22Rv1 (cell line): ENCODE results near the gene VIPR2.

Experiments
- ZFX ChIP-seq: fragments of 450-650 bp; IDR thresholded peaks from 2 replicates; pipeline ENCODE4 v1.6.1; 2017; ENCODE audit warnings: antibody characterized with exemption, borderline replicate concordance
- TF ChIP-seq, protein P1 (sequence below): fragments of 450-650 bp; IDR thresholded peaks from 2 replicates; pipeline ENCODE4 v1.5.1; 2017; ENCODE audit warnings: mild to moderate bottlenecking

DNA sequence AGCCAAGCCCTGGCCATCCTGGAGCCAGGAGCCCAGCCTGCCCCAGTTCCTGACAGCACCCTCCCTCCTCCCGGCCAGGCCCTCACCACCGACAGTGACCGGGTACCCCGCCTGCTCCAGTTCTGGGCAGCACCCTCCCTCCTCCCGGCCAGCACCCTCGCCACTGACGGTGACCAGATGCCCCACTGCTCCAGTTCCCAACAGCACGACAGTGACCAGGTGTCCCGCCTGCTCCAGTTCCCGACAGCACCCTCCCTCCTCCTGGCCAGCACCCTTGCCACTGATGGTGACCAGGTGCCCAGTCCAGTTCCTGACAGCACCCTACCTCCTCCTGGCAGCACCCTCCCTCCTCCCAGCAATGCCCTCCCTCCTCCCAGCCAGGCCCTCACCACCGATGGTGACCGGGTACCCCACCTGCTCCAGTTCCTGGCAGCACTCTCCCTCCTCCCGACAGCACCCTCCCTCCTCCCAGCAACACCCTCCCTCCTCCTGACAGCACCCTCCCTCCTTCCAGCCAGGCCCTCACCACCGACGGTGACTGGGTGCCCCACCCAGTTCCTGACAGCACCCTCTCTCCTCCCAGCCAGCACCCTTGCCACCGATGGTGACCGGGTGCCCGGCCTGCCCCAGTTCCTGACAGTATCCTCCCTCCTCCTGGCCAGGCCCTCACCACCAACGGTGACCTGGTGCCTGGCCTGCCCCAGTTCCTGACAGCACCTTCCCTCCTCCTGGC, 40.3 kb downstream of the VIPR2 start:
- TF ChIP-seq, protein P1, sequence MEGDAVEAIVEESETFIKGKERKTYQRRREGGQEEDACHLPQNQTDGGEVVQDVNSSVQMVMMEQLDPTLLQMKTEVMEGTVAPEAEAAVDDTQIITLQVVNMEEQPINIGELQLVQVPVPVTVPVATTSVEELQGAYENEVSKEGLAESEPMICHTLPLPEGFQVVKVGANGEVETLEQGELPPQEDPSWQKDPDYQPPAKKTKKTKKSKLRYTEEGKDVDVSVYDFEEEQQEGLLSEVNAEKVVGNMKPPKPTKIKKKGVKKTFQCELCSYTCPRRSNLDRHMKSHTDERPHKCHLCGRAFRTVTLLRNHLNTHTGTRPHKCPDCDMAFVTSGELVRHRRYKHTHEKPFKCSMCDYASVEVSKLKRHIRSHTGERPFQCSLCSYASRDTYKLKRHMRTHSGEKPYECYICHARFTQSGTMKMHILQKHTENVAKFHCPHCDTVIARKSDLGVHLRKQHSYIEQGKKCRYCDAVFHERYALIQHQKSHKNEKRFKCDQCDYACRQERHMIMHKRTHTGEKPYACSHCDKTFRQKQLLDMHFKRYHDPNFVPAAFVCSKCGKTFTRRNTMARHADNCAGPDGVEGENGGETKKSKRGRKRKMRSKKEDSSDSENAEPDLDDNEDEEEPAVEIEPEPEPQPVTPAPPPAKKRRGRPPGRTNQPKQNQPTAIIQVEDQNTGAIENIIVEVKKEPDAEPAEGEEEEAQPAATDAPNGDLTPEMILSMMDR: no peak
- no peak for TF ChIP-seq ZFX
